ENCODE measurements around the gene TFF3.

Gene TFF3

DNA sequence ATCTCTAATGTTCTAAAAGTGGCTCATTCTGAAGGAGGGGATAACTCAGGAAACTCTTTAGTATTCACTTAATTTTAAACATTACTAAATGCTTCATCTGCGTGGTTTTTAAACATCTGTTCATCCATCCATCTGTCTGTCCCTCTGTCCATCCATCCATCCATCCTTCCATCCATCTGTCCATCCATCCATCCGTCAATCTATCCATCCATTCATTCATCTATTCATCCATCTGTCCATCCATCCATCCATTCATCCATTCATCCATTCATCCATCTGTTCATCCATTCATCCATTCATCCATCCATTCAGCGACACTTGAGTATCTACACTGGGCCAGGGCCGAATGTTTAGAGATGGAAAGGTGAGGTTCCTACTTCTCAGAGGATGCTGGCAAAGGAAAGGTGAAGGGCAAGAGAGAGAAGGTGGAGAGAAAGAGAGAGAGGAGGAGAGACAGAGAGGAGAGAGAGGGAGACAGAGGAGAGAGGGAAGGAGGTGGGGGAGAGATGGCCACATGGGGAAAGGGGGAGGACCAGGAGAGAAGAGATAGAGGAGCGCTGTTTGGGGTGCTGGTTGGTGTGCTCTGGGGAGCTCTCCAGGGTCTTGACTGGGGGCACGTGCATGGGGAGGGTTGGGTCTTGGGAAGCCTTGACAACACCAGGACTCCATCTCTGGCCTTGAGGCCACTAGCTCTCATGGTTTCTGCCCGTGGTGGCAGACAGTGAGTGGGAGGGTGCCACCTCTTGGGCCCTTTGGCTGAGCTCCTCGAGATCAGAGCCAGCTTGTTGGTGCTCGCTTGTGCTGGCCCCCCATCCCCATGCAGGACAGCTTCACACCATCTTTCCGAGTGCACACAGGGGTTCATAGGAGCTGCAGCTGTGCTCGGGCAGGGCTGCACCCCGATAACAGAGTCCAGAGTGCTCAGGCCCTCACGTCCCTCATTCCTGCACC is 50.7 kb downstream of the TFF3 start:
- DNase-seq = no peak

DNA sequence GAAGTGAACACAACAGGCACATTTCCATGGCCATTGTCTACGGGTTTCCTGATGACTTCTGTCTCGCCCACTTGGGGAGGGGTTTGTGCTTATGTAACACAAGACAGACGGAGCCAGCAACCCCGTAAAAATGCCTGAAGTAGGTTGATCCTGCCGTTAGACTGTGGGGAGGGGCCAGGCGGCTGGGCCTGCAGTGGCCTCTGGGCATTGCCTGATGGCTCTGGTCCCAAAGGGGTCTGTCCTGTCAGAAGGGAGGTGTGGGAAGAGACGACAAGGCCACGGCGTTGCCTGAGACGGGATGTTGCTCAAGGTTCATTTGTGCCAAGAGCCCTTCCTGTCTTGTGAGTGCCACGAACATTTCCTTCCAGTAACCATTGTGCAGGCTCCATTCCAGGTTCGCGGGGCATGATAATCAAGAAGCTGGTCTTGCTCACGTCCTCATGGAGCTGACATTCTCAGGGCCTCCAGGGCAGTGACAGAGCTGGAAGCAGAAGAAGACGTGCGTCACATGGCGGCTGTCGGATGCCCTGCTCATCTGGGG is 51.5 kb downstream of the TFF3 start:
- no peak for DNase-seq

- DNase-seq = no peak
Measured at GRCh38 chr21:42262831-42263231, 52.4 kb downstream of the TFF3 start.

DNA sequence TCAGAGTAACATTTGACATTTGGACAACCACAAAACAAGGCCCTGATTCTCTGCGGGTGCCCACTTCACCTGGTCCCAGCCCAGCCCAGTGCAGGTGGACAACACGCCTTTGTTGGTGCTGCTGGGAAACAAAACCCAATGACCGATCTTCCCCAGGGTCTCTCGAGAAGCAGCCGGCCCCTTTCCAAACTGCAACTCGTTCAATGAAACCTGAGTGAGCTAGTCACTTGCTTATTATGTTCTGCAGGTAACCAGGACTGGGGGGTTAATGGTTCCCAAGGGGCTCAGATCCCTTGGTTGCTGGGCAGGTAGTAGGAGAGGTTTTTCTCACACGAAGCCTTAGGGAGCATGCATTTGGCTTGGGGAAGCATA is 53.4 kb downstream of the TFF3 start:
- no peak for DNase-seq

All from activated naive CD4-positive, alpha-beta T cell treated with anti-CD3 and anti-CD28 coated beads, Interleukin-2, amount 50 U/mL, for 16 hours (primary cell).